ENCODE measurements around the gene DIP2A. TPM values are rescaled to one million over a fixed set of nuclear protein-coding genes. Genes with fewer than 3 reads are reported as not detected.
A peak's percentile ranks its signal among the peaks of the same experiment; 100 is the strongest.

DIP2A gene
- polyA plus RNA-seq, 1 donor: 53.3 TPM

GRCh38 chr21:46585191-46585953, 126.7 kb downstream of the DIP2A start:
- Histone ChIP-seq H3K9me3 (ENCODE audit: control insufficient read depth, low read depth, low read length) (peaks cover 5% of the 10 kb centered on the region), H3K27me3 (ENCODE audit: control insufficient read depth, insufficient read depth, low read length) (no peaks in the 10 kb centered on the region), H3K4me3 (ENCODE audit: low read length) (no peak overlapping the region), H3K27ac (ENCODE audit: low read length) (no peak overlapping the region), H3K36me3 (ENCODE audit: control insufficient read depth, insufficient read depth, low read length) (no peaks in the 10 kb centered on the region), H3K4me1 (ENCODE audit: control insufficient read depth, insufficient read depth, low read length) (no peaks in the 10 kb centered on the region)
- no CpG with 5 or more reads among the region's 7 CpGs for WGBS (ENCODE audit: insufficient coverage, low lambda C conversion rate)
- no peak for DNase-seq

- no peaks in the 10 kb centered on the region for H3K27me3 ChIP-seq (ENCODE audit: control insufficient read depth, insufficient read depth, low read length)
- no peak for DNase-seq
- H3K4me1 ChIP-seq (ENCODE audit: control insufficient read depth, insufficient read depth, low read length): no peaks in the 10 kb centered on the region
- H3K36me3 ChIP-seq (ENCODE audit: control insufficient read depth, insufficient read depth, low read length): no peaks in the 10 kb centered on the region
- no peak overlapping the region for H3K27ac ChIP-seq (ENCODE audit: low read length)
- H3K4me3 ChIP-seq (ENCODE audit: low read length): no peak overlapping the region
- peaks cover 16% of the 10 kb centered on the region for H3K9me3 ChIP-seq (ENCODE audit: control insufficient read depth, low read depth, low read length)
- WGBS (ENCODE audit: insufficient coverage, low lambda C conversion rate): 80% methylated on average over 1 of the region's 8 CpGs
Measured at GRCh38 chr21:46594276-46594675, 135.6 kb downstream of the DIP2A start.

- Histone ChIP-seq H3K4me1 (ENCODE audit: control insufficient read depth, insufficient read depth, low read length) (no peaks in the 10 kb centered on the region), H3K4me3 (ENCODE audit: low read length) (no peak overlapping the region), H3K27me3 (ENCODE audit: control insufficient read depth, insufficient read depth, low read length) (no peaks in the 10 kb centered on the region), H3K9me3 (ENCODE audit: control insufficient read depth, low read depth, low read length) (peaks cover 16% of the 10 kb centered on the region), H3K27ac (ENCODE audit: low read length) (no peak overlapping the region), H3K36me3 (ENCODE audit: control insufficient read depth, insufficient read depth, low read length) (no peaks in the 10 kb centered on the region)
- WGBS (ENCODE audit: insufficient coverage, low lambda C conversion rate): no CpG with 5 or more reads among the region's 1 CpG
- DNase-seq: no peak
Measured at GRCh38 chr21:46596201-46596600, 137.5 kb downstream of the DIP2A start.

- Histone ChIP-seq H3K27me3 (ENCODE audit: control insufficient read depth, insufficient read depth, low read length) (peaks cover 2% of the 10 kb centered on the region), H3K4me3 (ENCODE audit: low read length) (no peak overlapping the region), H3K4me1 (ENCODE audit: control insufficient read depth, insufficient read depth, low read length) (no peaks in the 10 kb centered on the region), H3K27ac (ENCODE audit: low read length) (no peak overlapping the region), H3K9me3 (ENCODE audit: control insufficient read depth, low read depth, low read length) (peaks cover 16% of the 10 kb centered on the region), H3K36me3 (ENCODE audit: control insufficient read depth, insufficient read depth, low read length) (no peaks in the 10 kb centered on the region)
- no CpG with 5 or more reads among the region's 8 CpGs for WGBS (ENCODE audit: insufficient coverage, low lambda C conversion rate)
- no peak for DNase-seq
Measured at GRCh38 chr21:46597031-46597430, 138.3 kb downstream of the DIP2A start.

- no peaks in the 10 kb centered on the region for H3K4me1 ChIP-seq (ENCODE audit: control insufficient read depth, insufficient read depth, low read length)
- H3K27me3 ChIP-seq (ENCODE audit: control insufficient read depth, insufficient read depth, low read length): peaks cover 3% of the 10 kb centered on the region
- no peaks in the 10 kb centered on the region for H3K36me3 ChIP-seq (ENCODE audit: control insufficient read depth, insufficient read depth, low read length)
- WGBS (ENCODE audit: insufficient coverage, low lambda C conversion rate): no CpG with 5 or more reads among the region's 20 CpGs
- no peak for DNase-seq
- no peak overlapping the region for H3K27ac ChIP-seq (ENCODE audit: low read length)
- H3K4me3 ChIP-seq (ENCODE audit: low read length): no peak overlapping the region
- H3K9me3 ChIP-seq (ENCODE audit: control insufficient read depth, low read depth, low read length): peaks cover 16% of the 10 kb centered on the region
Measured at GRCh38 chr21:46597896-46598343, 139.2 kb downstream of the DIP2A start.

GRCh38 chr21:46598581-46599572, 140.2 kb downstream of the DIP2A start:
- 6% methylated on average over 3 of the region's 38 CpGs for WGBS (ENCODE audit: insufficient coverage, low lambda C conversion rate)
- Histone ChIP-seq H3K27me3 (ENCODE audit: control insufficient read depth, insufficient read depth, low read length) (peaks cover 3% of the 10 kb centered on the region), H3K4me3 (ENCODE audit: low read length) (no peak overlapping the region), H3K27ac (ENCODE audit: low read length) (no peak overlapping the region), H3K36me3 (ENCODE audit: control insufficient read depth, insufficient read depth, low read length) (no peaks in the 10 kb centered on the region), H3K4me1 (ENCODE audit: control insufficient read depth, insufficient read depth, low read length) (no peaks in the 10 kb centered on the region), H3K9me3 (ENCODE audit: control insufficient read depth, low read depth, low read length) (peaks cover 16% of the 10 kb centered on the region)
- peak in 1 of 2 donors; percentile 23 for DNase-seq

GRCh38 chr21:46600305-46600704, 141.6 kb downstream of the DIP2A start:
- Histone ChIP-seq H3K4me1 (ENCODE audit: control insufficient read depth, insufficient read depth, low read length) (no peaks in the 10 kb centered on the region), H3K36me3 (ENCODE audit: control insufficient read depth, insufficient read depth, low read length) (no peaks in the 10 kb centered on the region), H3K27me3 (ENCODE audit: control insufficient read depth, insufficient read depth, low read length) (peaks cover 6% of the 10 kb centered on the region), H3K27ac (ENCODE audit: low read length) (no peak overlapping the region), H3K9me3 (ENCODE audit: control insufficient read depth, low read depth, low read length) (peaks cover 9% of the 10 kb centered on the region), H3K4me3 (ENCODE audit: low read length) (no peak overlapping the region)
- no CpG with 5 or more reads among the region's 5 CpGs for WGBS (ENCODE audit: insufficient coverage, low lambda C conversion rate)
- no peak for DNase-seq

GRCh38 chr21:46600978-46601377, 142.3 kb downstream of the DIP2A start:
- peaks cover 9% of the 10 kb centered on the region for H3K9me3 ChIP-seq (ENCODE audit: control insufficient read depth, low read depth, low read length)
- no peaks in the 10 kb centered on the region for H3K4me1 ChIP-seq (ENCODE audit: control insufficient read depth, insufficient read depth, low read length)
- DNase-seq: no peak
- peaks cover 6% of the 10 kb centered on the region for H3K27me3 ChIP-seq (ENCODE audit: control insufficient read depth, insufficient read depth, low read length)
- no peak overlapping the region for H3K27ac ChIP-seq (ENCODE audit: low read length)
- no peak overlapping the region for H3K4me3 ChIP-seq (ENCODE audit: low read length)
- no peaks in the 10 kb centered on the region for H3K36me3 ChIP-seq (ENCODE audit: control insufficient read depth, insufficient read depth, low read length)
- WGBS (ENCODE audit: insufficient coverage, low lambda C conversion rate): no CpG with 5 or more reads among the region's 9 CpGs

GRCh38 chr21:46603228-46603627, 144.5 kb downstream of the DIP2A start:
- Histone ChIP-seq H3K9me3 (ENCODE audit: control insufficient read depth, low read depth, low read length) (peaks cover 4% of the 10 kb centered on the region), H3K36me3 (ENCODE audit: control insufficient read depth, insufficient read depth, low read length) (no peaks in the 10 kb centered on the region), H3K4me1 (ENCODE audit: control insufficient read depth, insufficient read depth, low read length) (no peaks in the 10 kb centered on the region), H3K27me3 (ENCODE audit: control insufficient read depth, insufficient read depth, low read length) (peaks cover 6% of the 10 kb centered on the region), H3K4me3 (ENCODE audit: low read length) (no peak overlapping the region), H3K27ac (ENCODE audit: low read length) (no peak overlapping the region)
- DNase-seq: no peak
- 33% methylated on average over 1 of the region's 9 CpGs for WGBS (ENCODE audit: insufficient coverage, low lambda C conversion rate)

- DNase-seq: no peak
- H3K9me3 ChIP-seq (ENCODE audit: control insufficient read depth, low read depth, low read length): no peaks in the 10 kb centered on the region
- H3K27me3 ChIP-seq (ENCODE audit: control insufficient read depth, insufficient read depth, low read length): peaks cover 6% of the 10 kb centered on the region
- no peaks in the 10 kb centered on the region for H3K36me3 ChIP-seq (ENCODE audit: control insufficient read depth, insufficient read depth, low read length)
- H3K4me1 ChIP-seq (ENCODE audit: control insufficient read depth, insufficient read depth, low read length): no peaks in the 10 kb centered on the region
- H3K27ac ChIP-seq (ENCODE audit: low read length): no peak overlapping the region
- no peak overlapping the region for H3K4me3 ChIP-seq (ENCODE audit: low read length)
- 76% methylated on average over 4 of the region's 9 CpGs for WGBS (ENCODE audit: insufficient coverage, low lambda C conversion rate)
Measured at GRCh38 chr21:46604329-46604974, 145.8 kb downstream of the DIP2A start.
